Measurements from ENCODE around the gene COL21A1. TPM values are rescaled to one million over a fixed set of nuclear protein-coding genes. Genes with fewer than 3 reads are reported as not detected.

Gene COL21A1
- total RNA-seq, 1 experiment from 2014 or later = 1.8 TPM

- Histone ChIP-seq H3K4me1 (ENCODE audit: insufficient read depth, low read length) (no peaks in the 10 kb centered on the region), H4K8ac (replicated peaks; ENCODE audit: insufficient read length, low read depth, low read length) (no peak overlapping the region), H3K18ac (ENCODE audit: insufficient read length, low read depth, low read length) (no peak overlapping the region), H4K91ac (ENCODE audit: insufficient read length, low read depth, low read length) (no peak overlapping the region), H2AK5ac (ENCODE audit: insufficient read length, low read length) (no peak overlapping the region), H3K4me2 (ENCODE audit: insufficient read depth, insufficient read length, low read length) (no peak overlapping the region), H3K4ac (ENCODE audit: low read depth, low read length) (no peak overlapping the region), H3K14ac (ENCODE audit: insufficient read depth, low read length) (no peak overlapping the region), H3K27ac (ENCODE audit: insufficient read length, low read depth, low read length) (no peak overlapping the region), H2BK120ac (ENCODE audit: low read depth, low read length, poor library complexity, severe bottlenecking) (no peak overlapping the region), H3T11ph (ENCODE audit: low read length) (no peak overlapping the region), H3K56ac (ENCODE audit: insufficient read length, low read depth, low read length) (no peak overlapping the region), H4K20me1 (ENCODE audit: control insufficient read depth, insufficient read depth, insufficient read length) (no peaks in the 10 kb centered on the region), H2AFZ (ENCODE audit: low read length) (no peak overlapping the region), H3K23ac (ENCODE audit: insufficient read length, low read depth, low read length) (no peak overlapping the region), H3K79me1 (ENCODE audit: insufficient read depth, low read depth, low read length, poor library complexity, severe bottlenecking) (no peaks in the 10 kb centered on the region), H3K9ac (ENCODE audit: extremely low read depth, insufficient read length, low read length) (no peak overlapping the region), H3K9me3 (ENCODE audit: control insufficient read depth, low read depth, low read length) (no peaks in the 10 kb centered on the region), H3K23me2 (ENCODE audit: insufficient read length, low read depth, low read length, poor library complexity, severe bottlenecking) (no peaks in the 10 kb centered on the region), H2BK12ac (ENCODE audit: insufficient read length, low read depth, low read length) (no peak overlapping the region), H3K79me2 (ENCODE audit: insufficient read depth, low read length) (no peaks in the 10 kb centered on the region), H2BK5ac (ENCODE audit: insufficient read length, low read length) (no peak overlapping the region), H2BK15ac (ENCODE audit: low read depth, low read length) (no peak overlapping the region), H2BK20ac (ENCODE audit: low read depth, low read length, poor library complexity, severe bottlenecking) (no peak overlapping the region), H4K5ac (ENCODE audit: insufficient read length, low read depth, low read length) (no peak overlapping the region), H3K27me3 (ENCODE audit: insufficient read depth, low read length) (no peaks in the 10 kb centered on the region)
- Mint-ChIP-seq H3K4me1 (no peaks in the 10 kb centered on the region), H3K27me3 (ENCODE audit: low read depth) (no peaks in the 10 kb centered on the region), H3K36me3 (ENCODE audit: insufficient read depth in 1 of 3, low read depth in 3 of 3) (peaks cover 0 to 7% (median 0%) of the 10 kb centered on the region in 3 experiments; a peak in 2 of 7 replicates), H3K27ac (no peak overlapping the region), H3K9me3 (peaks cover 6 to 13% of the 10 kb centered on the region in 2 experiments; a peak in 4 of 5 replicates), H3K4me3 (no peak overlapping the region)
- DNase-seq = no peak
- no CpG with 5 or more reads among the region's 3 CpGs for WGBS (ENCODE audit: extremely low coverage, insufficient read length, low lambda C conversion rate)
- no peak for TF ChIP-seq CTCF (conservative IDR thresholded peaks at IDR 0.05)
These were observed 47.4 kb downstream of the COL21A1 start for GRCh38 chr6:56199956-56200355.
